ENCODE results near the gene CWC15. TPM values are rescaled to one million over a fixed set of nuclear protein-coding genes. Genes with fewer than 3 reads are reported as not detected.
"Not testable (repeated sequence)": the region's sequence is repeated elsewhere in the genome, so short reads cannot be mapped to it uniquely, and the experiment has no call there.

The CWC15 gene
- 10 to 100 TPM; 23.0 to 55.5 (median 42.6) TPM for total RNA-seq

GRCh38 chr11:94973099-94973968, at the start of gene CWC15, which contains the start of gene KDM4D:
TSS of gene CWC15 (minus strand) at chr11:94973556. CDS start at chr11:94972185, 1,371 bp downstream.
TSS of gene KDM4D (plus strand) at chr11:94973709. CDS start at chr11:94997373, 23,664 bp downstream.
- DNase-seq = peak; percentile 93 to 98
- peak within 1 kb of the TSS; percentile 77 to 90 (median 84) for H3K27ac ChIP-seq

DNA sequence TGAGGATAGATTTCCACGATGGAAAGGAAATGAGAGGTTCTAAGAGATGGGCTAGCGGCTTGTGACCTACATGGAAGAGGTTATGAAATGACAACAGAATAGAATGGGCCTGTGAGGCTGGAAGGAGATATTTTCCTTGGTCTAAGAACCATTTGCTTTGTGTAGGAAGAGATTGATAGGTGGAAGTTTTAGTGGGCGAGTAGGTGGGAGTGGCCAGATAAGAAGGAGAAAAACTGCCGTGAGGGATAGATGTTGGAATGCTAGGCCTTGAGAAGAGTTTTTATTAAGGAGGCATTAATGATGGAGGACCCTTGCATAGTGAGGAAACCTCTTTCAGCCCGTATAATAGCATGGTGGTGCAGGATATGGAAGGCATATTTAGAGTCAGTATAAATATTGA, 48.1 kb upstream of the CWC15 start:
- not testable (repeated sequence) for H3K4me1 ChIP-seq; H3K9me3 ChIP-seq; ATAC-seq (ENCODE audit: low FRiP score in 2 of 2); H3K27ac ChIP-seq; H3K4me3 ChIP-seq; DNase-seq; H3K27me3 ChIP-seq; H3K36me3 ChIP-seq
- WGBS, 2 donors = 86 to 90% methylated on average over 5 of the region's 5 CpGs

More at GRCh38 chr11:94973099-94973968, at the start of gene CWC15, which contains the start of gene KDM4D:
- H3K9me3 ChIP-seq = no peaks in the 10 kb centered on the region
- WGBS, 2 donors = 0% methylated on average over 41 to 64 of the region's 66 CpGs
- no peaks in the 10 kb centered on the region for H3K27me3 ChIP-seq
- peak within 1 kb of the TSS; percentile 62 to 83 (median 68) for H3K4me3 ChIP-seq
- H3K36me3 ChIP-seq = peaks cover 13 to 38% (median 28%) of the 10 kb centered on the region in 4 donors
- peaks cover 4 to 17% (median 10%) of the 10 kb centered on the region in 4 donors for H3K4me1 ChIP-seq
- TF ChIP-seq POLR2A (IDR thresholded peaks at IDR 0.05) (peak in 3 of 4 donors; percentile 28 to 71 (median 69)), POLR2AphosphoS5 (IDR thresholded peaks at IDR 0.05) (peak; percentile 86 to 91), EP300 (IDR thresholded peaks at IDR 0.05) (no peak)
- TF ChIP-seq, protein P1, sequence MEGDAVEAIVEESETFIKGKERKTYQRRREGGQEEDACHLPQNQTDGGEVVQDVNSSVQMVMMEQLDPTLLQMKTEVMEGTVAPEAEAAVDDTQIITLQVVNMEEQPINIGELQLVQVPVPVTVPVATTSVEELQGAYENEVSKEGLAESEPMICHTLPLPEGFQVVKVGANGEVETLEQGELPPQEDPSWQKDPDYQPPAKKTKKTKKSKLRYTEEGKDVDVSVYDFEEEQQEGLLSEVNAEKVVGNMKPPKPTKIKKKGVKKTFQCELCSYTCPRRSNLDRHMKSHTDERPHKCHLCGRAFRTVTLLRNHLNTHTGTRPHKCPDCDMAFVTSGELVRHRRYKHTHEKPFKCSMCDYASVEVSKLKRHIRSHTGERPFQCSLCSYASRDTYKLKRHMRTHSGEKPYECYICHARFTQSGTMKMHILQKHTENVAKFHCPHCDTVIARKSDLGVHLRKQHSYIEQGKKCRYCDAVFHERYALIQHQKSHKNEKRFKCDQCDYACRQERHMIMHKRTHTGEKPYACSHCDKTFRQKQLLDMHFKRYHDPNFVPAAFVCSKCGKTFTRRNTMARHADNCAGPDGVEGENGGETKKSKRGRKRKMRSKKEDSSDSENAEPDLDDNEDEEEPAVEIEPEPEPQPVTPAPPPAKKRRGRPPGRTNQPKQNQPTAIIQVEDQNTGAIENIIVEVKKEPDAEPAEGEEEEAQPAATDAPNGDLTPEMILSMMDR (IDR thresholded peaks at IDR 0.05) = no peak
- peak; percentile 99 to 100 for ATAC-seq (ENCODE audit: low FRiP score in 2 of 2)

DNA sequence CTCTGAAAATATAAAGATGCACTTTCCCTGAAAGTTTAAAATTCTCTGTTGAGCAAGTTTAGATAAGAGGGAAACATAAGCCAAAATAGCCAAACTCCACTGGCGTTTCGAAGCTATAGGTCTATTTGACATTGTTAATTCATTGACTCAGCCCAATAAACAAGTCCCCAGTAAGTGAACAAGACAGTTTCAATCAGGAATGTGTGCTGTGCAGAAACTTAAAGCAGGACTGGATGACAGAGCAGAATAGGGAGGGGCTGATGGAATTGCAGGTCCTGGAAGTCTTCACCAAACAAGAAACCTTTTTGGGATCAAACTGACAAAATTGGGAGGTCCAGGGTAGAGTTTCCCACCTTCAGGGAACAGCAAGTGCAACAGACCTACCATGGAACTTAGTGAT, 42.8 kb upstream of the CWC15 start:
- no peak overlapping the region for H3K4me3 ChIP-seq
- no peaks in the 10 kb centered on the region for H3K36me3 ChIP-seq
- no peak overlapping the region for H3K27ac ChIP-seq
- H3K4me1 ChIP-seq = no peaks in the 10 kb centered on the region
- 75% methylated on average over 2 of the region's 2 CpGs for WGBS, 2 donors
- no peaks in the 10 kb centered on the region for H3K9me3 ChIP-seq
- DNase-seq (no peak), ATAC-seq (ENCODE audit: low FRiP score in 2 of 2) (no peak)
- TF ChIP-seq EP300 (IDR thresholded peaks at IDR 0.05) = no peak
- TF ChIP-seq POLR2A (IDR thresholded peaks at IDR 0.05) = no peak
- TF ChIP-seq, protein P1 (IDR thresholded peaks at IDR 0.05) = no peak
- TF ChIP-seq POLR2AphosphoS5 (IDR thresholded peaks at IDR 0.05) = no peak
- H3K27me3 ChIP-seq = no peaks in the 10 kb centered on the region

DNA sequence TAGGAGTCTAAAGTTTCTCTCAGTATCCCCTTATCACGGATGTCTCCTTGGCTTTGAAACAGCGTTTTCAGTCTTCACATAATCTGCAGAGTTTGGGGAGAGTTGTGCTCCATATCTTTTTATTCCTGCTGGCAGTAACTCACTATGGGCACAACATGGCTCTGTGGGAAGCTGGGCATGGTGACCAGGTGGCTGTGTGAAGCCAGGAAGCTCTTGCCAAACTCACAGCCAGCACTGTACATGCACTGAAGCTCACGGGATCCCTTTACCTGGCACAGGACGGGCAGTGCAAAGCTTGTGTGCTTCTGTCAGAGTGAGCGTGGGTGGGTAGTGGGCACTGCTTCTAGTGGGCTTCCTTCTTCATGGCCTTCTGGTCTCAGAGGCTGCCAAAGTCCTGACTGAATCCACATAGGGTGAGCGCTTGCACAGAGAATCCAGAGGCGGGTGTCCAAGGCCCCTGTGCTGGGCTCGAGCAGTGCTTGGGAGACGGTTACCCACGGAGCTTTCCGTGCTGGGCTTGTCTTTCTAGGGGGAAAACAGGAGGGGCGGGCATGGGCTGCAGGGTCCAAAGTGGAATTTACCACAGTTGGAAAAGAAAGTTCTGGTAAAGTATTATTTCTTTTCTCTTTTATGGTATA, 40.9 kb upstream of the CWC15 start:
- no peak overlapping the region for H3K27ac ChIP-seq
- no peaks in the 10 kb centered on the region for H3K36me3 ChIP-seq
- ATAC-seq (ENCODE audit: low FRiP score in 2 of 2) (peak in 1 of 2 donors; percentile 30), DNase-seq (no peak)
- H3K4me3 ChIP-seq = no peak overlapping the region
- H3K4me1 ChIP-seq = no peaks in the 10 kb centered on the region
- TF ChIP-seq EP300 (IDR thresholded peaks at IDR 0.05) = no peak
- TF ChIP-seq POLR2A (IDR thresholded peaks at IDR 0.05) = no peak
- TF ChIP-seq, protein P1 (IDR thresholded peaks at IDR 0.05) = no peak
- no peak for TF ChIP-seq POLR2AphosphoS5 (IDR thresholded peaks at IDR 0.05)
- no peaks in the 10 kb centered on the region for H3K27me3 ChIP-seq
- 91 to 97% methylated on average over 12 of the region's 12 CpGs for WGBS, 2 donors
- H3K9me3 ChIP-seq = no peaks in the 10 kb centered on the region

DNA sequence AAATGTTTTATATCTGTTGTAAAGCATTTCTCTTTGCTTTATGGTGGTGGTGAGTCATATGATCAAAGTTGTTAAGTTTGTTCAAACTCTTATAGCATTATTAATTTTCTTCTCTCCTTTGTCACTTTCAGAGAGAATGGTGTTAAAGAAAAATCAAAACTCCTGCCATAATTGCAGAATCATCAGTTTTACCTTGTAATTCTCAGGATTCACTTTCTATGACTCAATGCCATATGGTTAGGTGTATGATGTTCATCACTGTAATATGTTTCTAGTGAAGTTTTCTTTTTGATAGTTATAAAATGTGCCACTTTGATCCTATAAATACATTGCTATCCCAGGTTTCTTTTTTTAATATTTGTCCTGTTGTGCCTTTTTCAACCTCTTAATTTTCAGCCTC, 38.0 kb upstream of the CWC15 start:
- Histone ChIP-seq H3K4me1 (no peaks in the 10 kb centered on the region), H3K9me3 (no peaks in the 10 kb centered on the region)
- TF ChIP-seq, protein P1 (IDR thresholded peaks at IDR 0.05) = no peak
- TF ChIP-seq POLR2AphosphoS5 (IDR thresholded peaks at IDR 0.05) (no peak), EP300 (IDR thresholded peaks at IDR 0.05) (no peak), POLR2A (IDR thresholded peaks at IDR 0.05) (no peak)

More for the DNA sequence above, 38.0 kb upstream of the CWC15 start:
- no peaks in the 10 kb centered on the region for H3K27me3 ChIP-seq
- ATAC-seq (ENCODE audit: low FRiP score in 2 of 2) (no peak), DNase-seq (no peak)
- H3K36me3 ChIP-seq = no peaks in the 10 kb centered on the region
- H3K4me3 ChIP-seq = no peak overlapping the region
- no peak overlapping the region for H3K27ac ChIP-seq

Measured in upper lobe of left lung (tissue), 6 donors.